ENCODE measurements around the gene ZNF343. TPM values are rescaled to one million over a fixed set of nuclear protein-coding genes. Genes with fewer than 3 reads are reported as not detected.
"Not testable (repeated sequence)": the region's sequence is repeated elsewhere in the genome, so short reads cannot be mapped to it uniquely, and the experiment has no call there.

Gene ZNF343
- total and polyA plus RNA-seq, 2 donors (not counting 3 experiments of a cell fraction or from before 2014, with no cell fraction given): 4.7 to 7.9 TPM

DNA sequence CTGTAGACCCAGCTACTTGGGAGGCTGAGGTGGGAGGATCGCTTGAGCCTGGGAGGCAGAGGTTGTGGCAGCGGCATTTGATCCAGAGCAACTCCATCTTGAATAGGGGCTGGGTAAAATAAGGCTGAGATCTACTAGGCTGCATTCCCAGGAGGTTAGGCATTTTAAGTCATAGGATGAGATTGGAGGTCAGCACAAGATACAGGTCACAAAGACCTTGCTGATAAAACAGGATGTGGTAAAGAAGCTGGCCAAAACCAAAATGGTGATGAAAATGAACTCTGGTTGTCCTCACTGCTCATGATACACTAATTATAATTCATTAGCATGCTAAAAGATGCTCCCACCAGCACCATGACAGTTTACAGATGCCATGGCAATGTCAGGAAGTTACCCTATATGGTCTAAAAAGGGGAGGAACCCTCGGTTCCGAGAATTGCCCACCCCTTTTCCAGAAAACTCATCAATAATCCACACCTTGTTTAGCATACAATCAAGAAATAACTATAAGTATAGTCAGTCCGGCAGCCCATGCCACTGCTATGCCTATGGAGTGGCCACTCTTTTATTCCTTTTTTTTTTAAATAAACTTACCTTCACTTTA lies 14.2 kb upstream of the ZNF343 start:
- H3K4me3 ChIP-seq (replicated peaks in 1 of 3; ENCODE audit: insufficient read depth in 1 of 3, low read depth in 1 of 3, low read length in 3 of 3); H3K9me3 ChIP-seq (replicated peaks; ENCODE audit: control insufficient read depth, insufficient read depth, low read length); H3K27me3 ChIP-seq (ENCODE audit: control insufficient read depth in 2 of 2, insufficient read depth in 2 of 2, low read length in 2 of 2); H3K9ac ChIP-seq (replicated peaks; ENCODE audit: extremely low read depth, insufficient read depth, low read length); intact Hi-C loops (cut with micrococcal nuclease); FAIRE-seq; H2AFZ ChIP-seq (ENCODE audit: low read depth, low read length); dilution Hi-C loops (cut with MboI; ENCODE audit: extremely low pct_ligation_motif_present, low sequenced_read_pairs); BruUV-seq (replicated peaks); H3K27ac ChIP-seq (ENCODE audit: insufficient read depth, low read depth, low read length); H3K79me2 ChIP-seq (ENCODE audit: control insufficient read depth, insufficient read depth, low read length); H3K9me1 ChIP-seq (replicated peaks; ENCODE audit: control insufficient read depth, extremely low read depth, insufficient read depth, low read length); DNase-seq (ENCODE audit: low read depth, low spot score); H3K4me2 ChIP-seq (ENCODE audit: insufficient read depth, low read length); H3K4me1 ChIP-seq (ENCODE audit: control insufficient read depth, extremely low read depth, insufficient read depth, low read length); H4K20me1 ChIP-seq (replicated peaks; ENCODE audit: control insufficient read depth, extremely low read depth, insufficient read depth, low read length); H3K36me3 ChIP-seq (ENCODE audit: control insufficient read depth in 2 of 2, extremely low read depth in 1 of 2, insufficient read depth in 2 of 2, low read length in 2 of 2): not testable (repeated sequence)
- CTCF ChIA-PET: interaction anchor here (0.6 to 5.5 kb wide), 18 partner anchors 10 to 557 kb away, joined by 3 to 99 read pairs (median 8); partner anchors contain the start of genes NOP56, SNRPB, TMC2 and ZNF343
- POLR2A ChIA-PET: interaction anchor here (0.6 to 1.8 kb wide), 2 partner anchors 9 to 52 kb away, joined by 4 read pairs; partner anchors contain the start of gene SNRPB

DNA sequence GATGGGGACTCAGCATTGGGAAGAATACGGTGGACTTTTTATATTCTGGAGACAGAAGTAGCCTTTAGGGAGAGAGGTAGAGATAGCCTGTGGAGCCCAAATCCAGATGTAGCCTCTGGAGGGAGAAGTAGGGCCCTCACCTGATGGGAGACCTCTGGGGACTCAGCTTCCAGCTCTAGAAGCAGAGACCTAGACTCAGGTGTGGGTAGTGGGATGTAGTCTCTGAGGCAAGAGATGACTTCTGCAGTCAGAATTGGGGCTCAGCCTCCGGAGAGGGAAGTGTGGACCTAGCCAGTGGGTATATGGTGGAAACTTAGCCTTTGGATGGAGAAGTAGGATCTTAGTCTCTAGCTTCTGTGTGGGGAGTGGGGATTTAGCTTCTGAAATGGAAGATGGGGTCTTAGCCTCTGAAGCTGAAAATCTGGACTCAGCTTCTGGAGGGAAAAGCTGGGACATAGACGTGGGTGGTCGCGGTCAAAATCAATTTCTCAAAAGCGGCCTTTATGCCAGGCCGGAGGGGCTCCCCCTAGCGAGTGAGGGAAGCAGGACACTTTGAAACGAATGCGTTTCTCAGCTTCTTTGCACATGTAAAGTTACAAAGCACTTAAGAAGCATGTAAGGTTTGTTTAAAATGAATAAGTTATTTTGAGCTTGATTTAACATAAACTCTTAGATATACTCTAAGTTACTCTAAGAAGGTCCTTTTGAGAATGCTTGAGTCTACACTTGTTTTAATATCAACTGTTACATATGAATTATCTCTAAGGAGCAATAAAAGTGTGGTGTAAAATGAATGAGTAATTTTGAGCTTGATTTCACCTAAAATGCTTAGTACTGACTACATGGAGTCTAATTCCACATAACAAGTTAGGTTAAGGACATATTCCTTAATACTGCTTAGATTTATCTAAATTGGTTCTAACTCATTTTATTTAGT lies 12.9 kb upstream of the ZNF343 start:
- peaks cover 0 to 1% of the 10 kb centered on the region in 2 experiments for H3K27me3 ChIP-seq (ENCODE audit: control insufficient read depth in 2 of 2, insufficient read depth in 2 of 2, low read length in 2 of 2)
- H3K4me2 ChIP-seq (ENCODE audit: insufficient read depth, low read length): peak overlapping the region; percentile 16
- dilution Hi-C loops (cut with MboI; ENCODE audit: extremely low pct_ligation_motif_present, low sequenced_read_pairs): no loop called here
- intact Hi-C loops (cut with micrococcal nuclease): no loop called here
- DNase-seq (ENCODE audit: low read depth, low spot score) (peak; percentile 51), FAIRE-seq (peak; percentile 58)
- BruUV-seq (replicated peaks): no TSS peak
- no peaks in the 10 kb centered on the region for H3K9me3 ChIP-seq (replicated peaks; ENCODE audit: control insufficient read depth, insufficient read depth, low read length)
- H4K20me1 ChIP-seq (replicated peaks; ENCODE audit: control insufficient read depth, extremely low read depth, insufficient read depth, low read length): no peaks in the 10 kb centered on the region
- peaks cover 6% of the 10 kb centered on the region for H3K4me1 ChIP-seq (ENCODE audit: control insufficient read depth, extremely low read depth, insufficient read depth, low read length)
- no peaks in the 10 kb centered on the region for H3K36me3 ChIP-seq (ENCODE audit: control insufficient read depth in 2 of 2, extremely low read depth in 1 of 2, insufficient read depth in 2 of 2, low read length in 2 of 2)
- H3K9ac ChIP-seq (replicated peaks; ENCODE audit: extremely low read depth, insufficient read depth, low read length): no peak overlapping the region
- no peaks in the 10 kb centered on the region for H3K79me2 ChIP-seq (ENCODE audit: control insufficient read depth, insufficient read depth, low read length)
- no peak overlapping the region for H3K4me3 ChIP-seq (replicated peaks in 1 of 3; ENCODE audit: insufficient read depth in 1 of 3, low read depth in 1 of 3, low read length in 3 of 3)
- no peaks in the 10 kb centered on the region for H3K9me1 ChIP-seq (replicated peaks; ENCODE audit: control insufficient read depth, extremely low read depth, insufficient read depth, low read length)
- POLR2A ChIA-PET: interaction anchor here (0.9 to 1.8 kb wide), 2 partner anchors 51 to 52 kb away, joined by 4 read pairs; partner anchors contain the start of gene SNRPB
- no peak overlapping the region for H3K27ac ChIP-seq (ENCODE audit: insufficient read depth, low read depth, low read length)
- CTCF ChIA-PET: interaction anchor here (0.6 to 5.5 kb wide), 30 partner anchors 9 to 314 kb away, joined by 3 to 99 read pairs (median 5); partner anchors contain the start of genes NOP56, SNRPB, TMC2 and ZNF343
- peak overlapping the region; percentile 69 for H2AFZ ChIP-seq (ENCODE audit: low read depth, low read length)
- TF ChIP-seq, protein P1, sequence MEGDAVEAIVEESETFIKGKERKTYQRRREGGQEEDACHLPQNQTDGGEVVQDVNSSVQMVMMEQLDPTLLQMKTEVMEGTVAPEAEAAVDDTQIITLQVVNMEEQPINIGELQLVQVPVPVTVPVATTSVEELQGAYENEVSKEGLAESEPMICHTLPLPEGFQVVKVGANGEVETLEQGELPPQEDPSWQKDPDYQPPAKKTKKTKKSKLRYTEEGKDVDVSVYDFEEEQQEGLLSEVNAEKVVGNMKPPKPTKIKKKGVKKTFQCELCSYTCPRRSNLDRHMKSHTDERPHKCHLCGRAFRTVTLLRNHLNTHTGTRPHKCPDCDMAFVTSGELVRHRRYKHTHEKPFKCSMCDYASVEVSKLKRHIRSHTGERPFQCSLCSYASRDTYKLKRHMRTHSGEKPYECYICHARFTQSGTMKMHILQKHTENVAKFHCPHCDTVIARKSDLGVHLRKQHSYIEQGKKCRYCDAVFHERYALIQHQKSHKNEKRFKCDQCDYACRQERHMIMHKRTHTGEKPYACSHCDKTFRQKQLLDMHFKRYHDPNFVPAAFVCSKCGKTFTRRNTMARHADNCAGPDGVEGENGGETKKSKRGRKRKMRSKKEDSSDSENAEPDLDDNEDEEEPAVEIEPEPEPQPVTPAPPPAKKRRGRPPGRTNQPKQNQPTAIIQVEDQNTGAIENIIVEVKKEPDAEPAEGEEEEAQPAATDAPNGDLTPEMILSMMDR (IDR thresholded peaks at IDR 0.05; ENCODE audit: extremely low read depth in 1 of 2, insufficient read depth in 1 of 2, low read depth in 1 of 2, low read length in 2 of 2): peak; percentile 87 to 89
- TF ChIP-seq MYC (IDR thresholded peaks at IDR 0.05; ENCODE audit: low read depth, low read length) (no peak), GATA2 (IDR thresholded peaks at IDR 0.05; ENCODE audit: insufficient read depth, insufficient read length, low read depth, low read length) (no peak)
